ENCODE data around the gene ATP9A.

ATP9A gene

DNA sequence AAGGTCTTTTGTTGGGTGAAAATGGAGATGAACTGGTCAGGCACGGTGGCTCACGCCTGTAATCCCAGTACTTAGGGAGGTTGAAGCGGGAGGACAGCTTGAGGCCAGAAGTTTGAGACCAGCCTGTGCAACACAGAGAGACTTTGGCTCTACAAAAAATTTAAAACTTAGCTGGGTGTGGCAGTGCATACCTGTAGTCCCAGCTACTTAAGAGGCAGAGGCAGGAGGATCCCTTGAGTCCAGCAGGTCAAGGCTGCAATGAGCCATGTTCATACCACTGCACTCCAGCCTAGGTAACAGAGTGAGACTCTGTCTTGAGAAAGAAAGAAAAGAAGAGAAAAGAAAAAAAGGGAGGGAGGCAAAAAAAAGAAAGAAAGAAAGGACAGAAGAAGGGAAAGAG lies 134.8 kb downstream of the ATP9A start:
- DNase-seq: no peak

- DNase-seq: no peak
These were observed 136.2 kb downstream of the ATP9A start for GRCh38 chr20:51631953-51632352.

DNA sequence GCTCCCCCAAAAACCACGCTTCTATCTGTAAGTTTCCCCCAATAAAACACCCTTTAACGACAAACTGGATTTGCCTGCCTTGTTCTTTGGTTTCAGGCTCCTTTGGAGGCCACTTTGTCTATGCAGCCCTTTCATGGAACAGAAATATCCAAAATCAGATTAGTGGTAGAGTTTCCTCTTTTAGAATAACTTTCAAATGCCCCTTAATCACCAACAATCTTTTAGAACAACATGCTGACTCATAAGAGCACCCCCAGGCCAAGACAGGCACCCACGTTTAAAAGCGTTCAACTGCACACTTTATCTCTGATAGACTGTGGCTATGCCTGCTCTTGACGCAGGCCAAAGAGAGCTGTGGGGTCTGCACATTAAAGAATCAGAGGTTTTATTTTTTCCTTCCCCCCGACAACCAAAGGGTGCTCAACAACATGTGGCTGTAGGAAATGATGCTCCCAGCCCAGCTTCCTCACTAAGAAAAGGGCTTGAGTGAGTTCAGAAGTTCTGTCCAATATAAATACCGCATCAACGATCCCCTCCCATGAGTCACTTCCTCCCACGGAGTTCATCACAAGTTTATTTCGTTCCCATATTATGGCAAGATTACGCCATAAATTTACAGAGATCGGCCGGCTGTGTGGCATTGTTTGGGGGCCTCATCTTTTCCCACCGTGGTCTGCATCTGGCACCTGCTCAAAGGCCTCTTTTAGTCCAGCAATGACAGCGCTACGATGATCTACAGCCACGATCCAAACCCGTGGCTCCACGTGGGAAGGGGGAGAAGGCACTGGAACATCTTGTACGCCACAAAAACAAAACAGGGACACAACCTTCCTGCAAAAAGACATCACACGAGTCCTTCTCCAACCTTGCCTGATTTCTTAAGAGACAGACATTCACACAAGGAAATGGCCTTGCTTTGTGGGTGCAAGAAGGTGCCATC lies 136.9 kb downstream of the ATP9A start:
- DNase-seq: peak in 1 of 51 donors; percentile 25

DNA sequence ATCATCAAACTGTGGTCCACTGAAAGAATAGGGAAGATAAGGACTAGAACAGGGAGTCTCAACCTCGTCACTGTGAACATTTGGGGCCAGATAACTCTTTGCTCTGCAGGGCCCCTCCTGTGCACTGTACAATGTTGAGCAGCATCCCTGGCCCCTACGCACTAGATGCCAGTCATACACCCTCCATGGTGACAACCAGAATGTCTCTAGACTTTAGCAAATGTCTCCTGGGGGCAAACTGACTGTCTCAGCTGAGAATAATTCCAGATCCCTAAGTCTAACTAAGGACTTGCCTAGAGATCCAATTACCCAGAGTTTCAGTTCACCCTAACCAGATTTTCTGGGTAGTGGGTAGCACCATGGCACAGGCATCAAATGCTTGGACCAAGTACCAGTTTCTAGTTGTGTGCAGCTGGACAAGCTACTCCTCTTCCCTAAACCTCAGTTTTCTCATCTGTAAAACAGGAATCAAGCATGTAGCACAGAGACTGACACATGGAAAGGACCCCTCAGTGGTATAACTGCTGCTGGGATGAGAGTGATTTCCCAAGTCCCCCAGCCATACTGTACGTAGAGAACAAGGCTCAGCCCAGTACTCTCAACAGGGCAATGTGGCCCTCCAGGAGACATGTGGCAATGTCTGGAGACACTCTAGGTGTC lies 138.7 kb downstream of the ATP9A start:
- no peak for DNase-seq

DNA sequence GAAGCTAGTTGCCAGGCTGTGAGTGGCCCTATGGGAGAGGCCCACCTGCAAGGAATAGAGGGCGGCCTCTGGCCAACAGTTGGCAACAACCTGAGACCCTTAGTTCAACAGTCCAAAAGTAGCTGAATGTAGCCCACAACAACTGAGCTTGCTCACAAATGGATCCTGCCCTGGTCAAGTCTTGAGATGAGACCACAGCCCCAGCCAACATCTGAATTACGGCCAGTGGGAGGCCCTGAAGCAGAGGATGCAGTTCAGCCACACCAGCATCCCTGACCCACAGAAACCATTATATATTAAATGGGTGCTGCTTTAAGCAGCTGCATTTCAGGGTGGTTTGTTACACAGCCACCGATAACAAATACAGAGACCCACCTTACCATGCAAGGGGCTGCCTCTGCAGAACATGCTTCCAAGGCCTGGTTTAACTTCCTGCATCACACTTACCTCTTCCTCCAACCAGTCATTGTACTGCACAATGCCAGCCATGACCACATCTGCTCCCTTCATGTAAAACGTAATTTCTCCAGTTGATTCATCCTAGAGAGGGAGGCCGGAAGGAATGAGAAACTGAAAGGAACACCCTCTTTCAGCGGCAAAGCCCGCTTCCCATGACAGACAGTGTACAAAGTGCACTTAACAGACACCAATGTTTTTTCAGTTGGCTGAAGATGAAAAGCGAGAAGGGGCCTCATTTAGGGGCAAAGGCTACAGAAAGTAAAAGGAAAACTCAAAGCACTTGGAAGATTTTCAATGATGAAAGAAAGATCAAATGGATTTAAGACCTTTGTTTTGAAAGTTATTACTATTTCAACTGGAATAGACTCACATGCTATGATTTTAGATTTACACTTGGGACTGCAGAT lies 139.4 kb downstream of the ATP9A start:
- DNase-seq: no peak

- DNase-seq: no peak
These were observed 140.6 kb downstream of the ATP9A start for GRCh38 chr20:51627586-51627985.

DNA sequence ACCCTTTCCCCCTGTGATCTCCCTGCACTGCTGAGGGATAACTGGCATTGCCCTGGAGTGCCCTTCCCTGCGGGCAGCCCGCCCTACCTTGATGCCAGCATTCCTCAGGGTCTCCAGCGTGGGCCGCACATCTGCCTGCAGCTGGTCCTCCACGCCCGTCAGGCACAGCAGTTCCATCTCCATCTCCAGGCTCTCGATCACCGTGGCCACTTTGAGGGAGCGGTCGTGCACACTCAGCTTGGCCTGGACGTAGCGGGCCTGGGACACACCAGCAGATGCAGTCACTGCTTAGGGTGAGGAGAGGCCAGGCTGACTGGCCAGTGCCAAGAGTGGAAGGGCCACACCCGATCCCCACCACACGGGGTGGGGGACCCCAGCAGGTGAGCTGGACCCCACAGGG lies 143.1 kb downstream of the ATP9A start:
- DNase-seq: no peak

DNA sequence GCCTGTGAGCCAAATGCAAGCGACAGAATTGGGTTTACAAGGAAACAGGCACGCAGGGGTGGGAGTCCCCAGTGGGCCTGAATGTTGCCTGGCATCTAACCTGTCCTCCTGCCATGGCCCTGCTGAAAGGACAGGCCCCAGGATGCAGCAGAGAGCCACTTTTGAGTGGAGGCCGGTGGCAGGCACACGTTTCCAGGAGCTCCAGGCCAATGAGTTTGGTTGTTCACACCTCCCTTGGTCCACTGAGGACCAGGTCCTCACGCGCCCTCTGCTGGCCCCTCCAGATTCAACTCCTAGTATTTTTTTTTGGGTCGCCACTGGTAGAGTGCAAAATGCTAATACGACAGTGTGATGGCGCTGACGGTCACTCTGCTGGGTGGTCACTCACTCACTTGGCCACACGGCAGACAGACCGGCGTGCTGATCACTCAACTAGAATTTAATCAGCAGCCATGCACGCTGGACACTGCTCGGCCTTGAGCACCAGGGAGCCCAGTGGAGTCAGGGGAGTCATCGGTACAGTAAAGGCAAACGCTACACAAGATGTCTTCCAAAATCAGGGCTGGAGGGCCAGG lies 143.9 kb downstream of the ATP9A start:
- peak in 24 of 51 donors; percentile 5 to 36 (median 18) for DNase-seq

- no peak for DNase-seq
These were observed 144.9 kb downstream of the ATP9A start for GRCh38 chr20:51623255-51623654.

- no peak for DNase-seq
These were observed 146.0 kb downstream of the ATP9A start for GRCh38 chr20:51622004-51622874.

DNA sequence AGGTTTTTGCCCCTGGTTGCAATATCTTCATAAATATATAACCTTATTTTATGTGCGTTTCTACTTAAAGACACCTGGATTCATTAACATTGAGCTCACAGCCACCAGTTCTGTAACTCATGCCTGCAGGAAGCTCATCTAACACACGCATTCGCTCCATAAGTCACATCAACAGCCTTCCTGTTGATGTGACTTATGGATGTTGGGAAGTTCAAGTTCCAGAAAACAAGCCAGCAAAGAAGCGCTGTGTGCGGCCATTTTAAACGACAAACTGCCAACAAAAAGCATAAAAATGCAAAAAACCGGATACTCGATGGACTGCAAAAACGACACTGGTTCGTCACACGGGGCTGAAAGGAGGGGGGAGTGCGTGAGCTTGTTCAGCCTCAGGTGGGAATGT lies 147.8 kb downstream of the ATP9A start:
- DNase-seq: no peak

DNA sequence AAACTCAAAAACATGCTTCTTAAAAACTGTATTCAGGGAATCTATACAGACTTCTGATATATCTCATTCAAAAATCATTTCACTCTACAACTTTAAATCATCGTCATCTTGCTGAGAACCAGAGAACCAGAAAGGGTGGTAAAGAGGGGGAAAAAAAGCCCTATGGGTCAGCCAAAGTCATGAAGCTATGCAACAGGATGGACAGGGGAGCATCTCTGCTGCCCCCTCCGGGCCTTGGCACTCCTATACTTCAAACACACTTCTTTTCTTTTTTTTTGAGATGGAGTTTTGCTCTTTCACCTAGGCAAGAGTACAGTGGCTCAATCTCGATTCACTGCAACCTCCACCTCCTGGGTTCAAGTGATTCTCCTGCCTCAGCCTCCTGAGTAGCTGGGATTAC lies 152.1 kb downstream of the ATP9A start:
- DNase-seq: no peak

GRCh38 chr20:51614687-51615086 lies 153.5 kb downstream of the ATP9A start:
- DNase-seq: no peak

DNA sequence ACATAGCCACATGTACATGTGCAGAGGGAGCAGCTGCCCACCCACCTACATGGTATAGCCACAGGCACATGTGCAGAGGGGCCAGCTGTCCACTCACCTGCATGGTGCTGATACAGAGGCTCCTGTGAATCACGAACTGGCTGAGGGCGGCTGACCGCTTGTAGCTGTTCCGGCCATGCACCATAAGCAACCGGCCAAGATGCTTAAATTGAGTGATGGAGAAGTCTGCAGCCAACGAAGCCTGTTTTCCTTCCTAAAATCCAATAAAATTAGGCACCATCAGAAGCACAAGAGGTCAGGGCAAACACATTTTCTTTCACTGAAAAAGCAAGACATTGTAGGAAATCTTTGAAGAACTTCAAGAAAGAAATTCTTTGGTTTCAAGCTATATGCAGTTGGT lies 154.6 kb downstream of the ATP9A start:
- DNase-seq: no peak

GRCh38 chr20:51612896-51613295 lies 155.3 kb downstream of the ATP9A start:
- no peak for DNase-seq

DNA sequence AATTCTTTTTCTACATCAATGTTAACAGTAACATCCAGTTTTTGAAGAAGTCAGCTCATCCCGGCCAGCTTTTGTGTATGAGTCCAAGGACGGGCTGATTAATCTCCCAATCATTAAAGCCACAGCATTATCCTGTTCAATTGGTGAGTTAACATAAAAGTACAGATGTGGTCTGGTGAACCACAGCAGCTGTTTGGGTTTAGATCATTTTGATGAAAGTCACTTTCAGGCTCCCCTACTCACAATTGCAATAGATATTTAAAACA lies 156.6 kb downstream of the ATP9A start:
- DNase-seq: no peak

DNA sequence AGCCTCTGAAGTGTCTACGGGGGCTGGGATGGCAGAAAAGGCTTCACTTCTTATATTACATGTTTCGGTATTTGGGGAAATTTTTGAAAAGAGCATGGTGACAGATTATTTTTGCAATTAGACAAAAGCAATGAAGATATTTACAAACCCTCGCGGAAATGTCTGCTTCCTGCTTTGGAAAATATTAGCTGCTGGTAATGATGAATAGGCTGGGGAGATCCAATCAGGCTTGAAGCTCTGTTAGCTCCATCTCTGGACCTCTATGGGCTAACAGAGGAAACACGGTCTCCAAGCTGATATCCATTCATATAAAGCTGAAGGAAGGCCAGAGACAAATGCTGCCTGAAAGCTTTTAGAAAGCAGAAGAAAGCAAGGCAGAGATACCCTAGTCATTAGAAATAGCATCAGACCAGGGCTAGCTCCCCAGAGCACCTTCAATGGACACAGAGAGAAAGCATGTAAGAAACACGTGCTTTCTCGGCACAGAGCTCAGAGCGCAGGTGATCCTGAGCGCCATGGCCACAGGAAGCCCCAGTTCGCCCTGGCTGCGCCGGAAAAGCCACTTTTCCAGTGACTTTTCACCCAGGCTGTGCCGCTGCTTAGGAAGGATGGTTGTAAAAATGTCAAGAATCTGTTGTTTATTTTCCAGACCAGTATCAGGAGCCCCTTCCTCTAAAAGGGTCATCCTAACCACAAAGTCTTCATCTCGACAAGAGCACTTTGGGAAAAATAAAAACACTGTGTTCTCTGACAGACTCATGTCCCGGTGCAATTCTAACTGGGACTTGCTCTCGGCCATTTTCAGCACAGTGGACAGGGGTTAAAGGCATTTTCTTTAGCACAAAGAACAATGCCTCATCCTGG lies 157.2 kb downstream of the ATP9A start:
- peak in 1 of 51 donors; percentile 20 for DNase-seq

DNA sequence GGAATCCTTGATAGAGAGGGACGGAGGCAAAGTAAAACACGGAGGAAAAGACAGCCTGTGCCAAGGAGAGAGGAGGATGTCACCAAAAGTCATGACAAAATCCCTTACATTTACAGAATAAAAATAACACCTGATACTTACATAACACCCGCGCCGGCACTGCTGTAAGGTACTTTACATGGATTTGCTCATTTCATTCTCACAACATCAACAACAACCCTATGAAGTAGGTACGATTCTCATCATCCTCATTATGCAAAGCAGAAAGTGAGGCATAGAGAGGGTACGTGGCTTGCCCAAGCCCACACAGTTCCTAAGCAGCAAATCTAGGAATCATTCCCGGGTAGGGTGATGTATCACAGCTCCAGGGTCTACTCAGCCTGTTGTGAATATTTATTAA lies 158.1 kb downstream of the ATP9A start:
- peak in 2 of 51 donors; percentile 25 to 38 for DNase-seq

- DNase-seq: no peak
These were observed 158.9 kb downstream of the ATP9A start for GRCh38 chr20:51609251-51609650.

GRCh38 chr20:51608061-51608460 lies 160.1 kb downstream of the ATP9A start:
- no peak for DNase-seq

Data from hypothalamus (tissue), 51 donors.